Ovary (tissue), 3 donors: ENCODE data around the gene FUT3.

Experiments used
- CTCF ChIP-seq, 3 donors: fragments of 450-650 bp in 2 of 3; fragments of 200-600 bp in 1 of 3; IDR thresholded peaks; one replicate each; pipeline versions ENCODE4 v1.5.1 to v1.8.0; 2016 to 2022; ENCODE audit warnings: antibody characterized with exemption in 3 of 3, mild to moderate bottlenecking in 1 of 3
- EP300 ChIP-seq: sonication (generic); formaldehyde crosslinking; IDR thresholded peaks from one replicate; pipeline ENCODE4 v1.6.1; 2017; ENCODE audit warnings: antibody characterized with exemption
- POLR2A ChIP-seq: fragments of 450-650 bp; IDR thresholded peaks from one replicate; pipeline ENCODE4 v1.6.1; 2017; ENCODE audit warnings: antibody characterized with exemption, mild to moderate bottlenecking, moderate library complexity
- donor health status: DM: no; HTN: no; CAD: no.

- TF ChIP-seq CTCF (IDR thresholded peaks at IDR 0.05) (no peak), POLR2A (no peak), EP300 (no peak)
These were observed 30.5 kb upstream of the FUT3 start for GRCh38 chr19:5881543-5882299.
